Ishikawa (cell line): Measurements from ENCODE around the gene INPP4B.

Experiments
- EP300 ChIP-seq: IDR thresholded peaks from 2 replicates; pipeline ENCODE4 v1.6.1; 2012; ENCODE audit warnings: borderline replicate concordance
- YY1 ChIP-seq: IDR thresholded peaks from 2 replicates; pipeline ENCODE4 v1.6.1; 2012; ENCODE audit warnings: low read depth

DNA sequence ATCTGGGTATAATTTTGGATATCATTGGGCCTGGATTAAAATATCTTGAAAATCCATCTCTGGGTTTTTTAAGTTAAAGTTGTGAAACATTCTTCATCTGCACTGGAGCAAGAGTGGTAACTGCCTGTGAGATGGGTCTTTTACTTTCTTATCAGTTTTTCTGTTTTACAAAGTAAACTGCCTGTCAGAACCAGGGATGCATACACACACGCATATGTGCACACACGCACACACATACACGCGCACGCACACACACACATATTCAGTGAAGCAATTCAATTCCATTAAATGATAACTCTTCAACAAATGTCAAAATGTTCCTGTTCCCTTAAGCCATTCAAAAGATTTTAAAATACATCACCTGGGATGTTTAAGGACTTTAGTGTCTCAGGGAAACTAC, 515.8 kb downstream of the INPP4B start:
- TF ChIP-seq EP300 (no peak), YY1 (no peak)
